Measurements from ENCODE around the gene RSRC1.

The RSRC1 gene

DNA sequence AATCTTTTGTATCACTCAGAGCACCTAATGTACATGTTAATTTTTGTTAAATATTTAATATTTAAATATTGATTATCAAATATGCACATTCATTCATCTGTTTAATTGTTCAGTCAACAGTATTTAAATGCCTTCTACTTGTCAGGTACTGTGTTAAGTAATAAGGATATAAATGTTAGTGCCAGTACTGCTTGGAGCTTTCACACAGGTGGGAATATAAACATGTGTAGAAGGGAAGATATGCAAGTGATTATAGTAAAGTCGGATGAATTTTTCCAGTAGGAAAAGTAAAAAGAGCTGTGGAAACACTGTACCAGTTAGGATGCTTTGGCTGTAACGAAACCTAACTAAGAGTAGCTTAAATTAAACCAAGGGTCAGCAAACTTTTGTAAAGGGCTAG is 95.4 kb downstream of the RSRC1 start:
- Histone ChIP-seq H2AFZ (ENCODE audit: low read depth, low read length) (no peak overlapping the region), H3K4me2 (ENCODE audit: low read length) (no peak overlapping the region), H4K20me1 (ENCODE audit: insufficient read depth, low read length) (no peaks in the 10 kb centered on the region), H3K9me3 (ENCODE audit: insufficient read depth, low read length) (peaks cover 6% of the 10 kb centered on the region; the same call in 1 of the 2 replicates), H3K27me3 (ENCODE audit: low read depth, low read length) (no peaks in the 10 kb centered on the region), H3K4me1 (ENCODE audit: low read length) (no peaks in the 10 kb centered on the region), H3K79me2 (ENCODE audit: low read length) (no peaks in the 10 kb centered on the region), H3K36me3 (replicated peaks; ENCODE audit: low read depth, low read length) (peaks cover 6% of the 10 kb centered on the region), H3K9ac (ENCODE audit: low read length) (no peak overlapping the region), H3K27ac (ENCODE audit: low read length) (no peak overlapping the region), H3K4me3 (ENCODE audit: low read length) (no peak overlapping the region)
- no peak for TF ChIP-seq EZH2phosphoT487 (IDR thresholded peaks at IDR 0.05; ENCODE audit: low read depth)
- TF ChIP-seq, protein P1, sequence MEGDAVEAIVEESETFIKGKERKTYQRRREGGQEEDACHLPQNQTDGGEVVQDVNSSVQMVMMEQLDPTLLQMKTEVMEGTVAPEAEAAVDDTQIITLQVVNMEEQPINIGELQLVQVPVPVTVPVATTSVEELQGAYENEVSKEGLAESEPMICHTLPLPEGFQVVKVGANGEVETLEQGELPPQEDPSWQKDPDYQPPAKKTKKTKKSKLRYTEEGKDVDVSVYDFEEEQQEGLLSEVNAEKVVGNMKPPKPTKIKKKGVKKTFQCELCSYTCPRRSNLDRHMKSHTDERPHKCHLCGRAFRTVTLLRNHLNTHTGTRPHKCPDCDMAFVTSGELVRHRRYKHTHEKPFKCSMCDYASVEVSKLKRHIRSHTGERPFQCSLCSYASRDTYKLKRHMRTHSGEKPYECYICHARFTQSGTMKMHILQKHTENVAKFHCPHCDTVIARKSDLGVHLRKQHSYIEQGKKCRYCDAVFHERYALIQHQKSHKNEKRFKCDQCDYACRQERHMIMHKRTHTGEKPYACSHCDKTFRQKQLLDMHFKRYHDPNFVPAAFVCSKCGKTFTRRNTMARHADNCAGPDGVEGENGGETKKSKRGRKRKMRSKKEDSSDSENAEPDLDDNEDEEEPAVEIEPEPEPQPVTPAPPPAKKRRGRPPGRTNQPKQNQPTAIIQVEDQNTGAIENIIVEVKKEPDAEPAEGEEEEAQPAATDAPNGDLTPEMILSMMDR (IDR thresholded peaks at IDR 0.05; ENCODE audit: low read depth, low read length), result no peak

DNA sequence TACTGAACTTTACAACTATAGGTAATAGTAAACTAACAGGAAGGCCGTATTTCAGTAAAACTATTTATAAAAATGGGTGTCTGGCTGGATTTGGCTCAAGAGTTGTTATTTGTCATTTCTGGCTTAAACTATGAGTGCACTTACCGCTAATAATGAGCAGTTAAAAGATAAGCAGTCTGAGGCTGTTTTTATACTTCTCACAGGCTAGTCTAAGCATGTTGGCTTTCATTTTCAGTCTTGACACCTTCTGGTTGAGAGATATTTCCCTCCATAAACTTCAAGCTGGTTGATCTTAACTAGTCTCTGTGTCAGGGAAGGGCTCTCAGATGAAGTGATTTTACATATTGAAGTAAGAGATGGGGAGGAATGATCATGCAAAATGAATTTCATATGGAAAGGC is 96.1 kb downstream of the RSRC1 start:
- Histone ChIP-seq H3K9me3 (ENCODE audit: insufficient read depth, low read length) (peaks cover under 1% of the 10 kb centered on the region; the same call in 1 of the 2 replicates), H3K27me3 (ENCODE audit: low read depth, low read length) (no peaks in the 10 kb centered on the region), H2AFZ (ENCODE audit: low read depth, low read length) (no peak overlapping the region), H3K27ac (ENCODE audit: low read length) (no peak overlapping the region), H4K20me1 (ENCODE audit: insufficient read depth, low read length) (no peaks in the 10 kb centered on the region), H3K4me3 (ENCODE audit: low read length) (no peak overlapping the region), H3K4me1 (ENCODE audit: low read length) (no peaks in the 10 kb centered on the region), H3K9ac (ENCODE audit: low read length) (no peak overlapping the region), H3K79me2 (ENCODE audit: low read length) (no peaks in the 10 kb centered on the region), H3K4me2 (ENCODE audit: low read length) (no peak overlapping the region), H3K36me3 (replicated peaks; ENCODE audit: low read depth, low read length) (peaks cover 6% of the 10 kb centered on the region)
- TF ChIP-seq, protein P1 (IDR thresholded peaks at IDR 0.05; ENCODE audit: low read depth, low read length), result no peak
- no peak for TF ChIP-seq EZH2phosphoT487 (IDR thresholded peaks at IDR 0.05; ENCODE audit: low read depth)

DNA sequence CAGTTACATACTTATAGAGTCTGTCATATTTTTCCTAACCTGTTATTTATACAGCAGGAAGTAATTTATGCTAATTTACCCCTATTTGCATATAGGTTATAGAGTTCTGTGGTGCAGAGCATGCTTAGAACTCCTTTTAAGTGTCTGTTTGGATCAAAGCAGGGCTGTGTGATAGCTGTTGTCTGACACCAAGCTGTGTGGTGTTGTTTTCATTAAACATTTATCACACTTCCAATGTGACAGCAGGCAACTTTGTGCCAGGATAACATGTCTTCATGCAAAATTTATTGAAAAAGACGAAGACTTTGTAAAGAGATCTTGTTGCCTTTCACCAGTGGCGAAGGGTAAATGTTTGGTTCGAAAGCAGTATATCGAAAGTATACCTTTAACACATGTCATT is 100.2 kb downstream of the RSRC1 start:
- H2AFZ ChIP-seq (ENCODE audit: low read depth, low read length), result no peak overlapping the region
- no peaks in the 10 kb centered on the region for H3K79me2 ChIP-seq (ENCODE audit: low read length)
- no peaks in the 10 kb centered on the region for H3K4me1 ChIP-seq (ENCODE audit: low read length)
- H3K4me2 ChIP-seq (ENCODE audit: low read length), result no peak overlapping the region
- no peaks in the 10 kb centered on the region for H3K9me3 ChIP-seq (ENCODE audit: insufficient read depth, low read length)
- H3K36me3 ChIP-seq (replicated peaks; ENCODE audit: low read depth, low read length), result no peaks in the 10 kb centered on the region
- TF ChIP-seq, protein P1 (IDR thresholded peaks at IDR 0.05; ENCODE audit: low read depth, low read length), result no peak
- TF ChIP-seq EZH2phosphoT487 (IDR thresholded peaks at IDR 0.05; ENCODE audit: low read depth), result no peak
- no peak overlapping the region for H3K4me3 ChIP-seq (ENCODE audit: low read length)
- no peaks in the 10 kb centered on the region for H4K20me1 ChIP-seq (ENCODE audit: insufficient read depth, low read length)
- H3K27me3 ChIP-seq (ENCODE audit: low read depth, low read length), result no peaks in the 10 kb centered on the region
- no peak overlapping the region for H3K27ac ChIP-seq (ENCODE audit: low read length)
- H3K9ac ChIP-seq (ENCODE audit: low read length), result no peak overlapping the region

DNA sequence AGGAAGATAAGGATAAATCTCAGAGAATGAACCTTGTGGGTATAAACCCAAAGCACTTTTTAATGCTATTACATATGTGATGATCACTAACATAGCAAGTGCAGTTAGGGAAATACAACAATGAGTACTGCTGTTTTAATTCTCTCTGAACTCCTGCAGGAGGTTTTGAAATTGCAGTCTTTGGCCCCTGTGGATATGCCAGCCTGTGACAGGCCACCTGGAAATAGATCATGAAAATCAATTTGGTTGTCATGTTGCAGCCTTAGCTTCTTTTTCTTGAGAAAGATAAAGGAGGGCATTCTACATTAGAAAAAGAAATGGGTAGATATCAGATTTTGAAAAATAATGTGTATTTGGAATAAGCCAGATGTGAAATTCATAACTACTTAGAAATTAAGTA is 103.6 kb downstream of the RSRC1 start:
- Histone ChIP-seq H2AFZ (ENCODE audit: low read depth, low read length) (no peak overlapping the region), H3K9me3 (ENCODE audit: insufficient read depth, low read length) (no peaks in the 10 kb centered on the region), H3K27ac (ENCODE audit: low read length) (no peak overlapping the region), H3K4me2 (ENCODE audit: low read length) (no peak overlapping the region), H3K9ac (ENCODE audit: low read length) (no peak overlapping the region), H3K4me3 (ENCODE audit: low read length) (no peak overlapping the region), H3K4me1 (ENCODE audit: low read length) (no peaks in the 10 kb centered on the region), H3K27me3 (ENCODE audit: low read depth, low read length) (no peaks in the 10 kb centered on the region), H3K36me3 (replicated peaks; ENCODE audit: low read depth, low read length) (no peaks in the 10 kb centered on the region), H4K20me1 (ENCODE audit: insufficient read depth, low read length) (no peaks in the 10 kb centered on the region), H3K79me2 (ENCODE audit: low read length) (no peaks in the 10 kb centered on the region)
- TF ChIP-seq, protein P1 (IDR thresholded peaks at IDR 0.05; ENCODE audit: low read depth, low read length), result no peak
- TF ChIP-seq EZH2phosphoT487 (IDR thresholded peaks at IDR 0.05; ENCODE audit: low read depth), result no peak
